GM10266 (cell line): ENCODE measurements around the gene RFLNA.

Experiments
- DNase-seq: peaks from one replicate; pipeline ENCODE4 v3.0.0; 2012; ENCODE audit errors: extremely low spot score
- TF ChIP-seq, protein P1 (sequence below): IDR thresholded peaks from 2 replicates; pipeline ENCODE4 v1.5.1; 2012; ENCODE audit warnings: mild to moderate bottlenecking, low read depth; ENCODE audit not compliant: control insufficient read depth, insufficient read depth; ENCODE audit errors: missing control alignments

RFLNA gene

GRCh38 chr12:124294780-124295341 lies at the start of gene RFLNA:
TSS of gene RFLNA (plus strand) at chr12:124295093. CDS start at chr12:124295430, 337 bp downstream.
- DNase-seq: no peak

GRCh38 chr12:124247331-124247730 lies 47.6 kb upstream of the RFLNA start:
- TF ChIP-seq, protein P1, sequence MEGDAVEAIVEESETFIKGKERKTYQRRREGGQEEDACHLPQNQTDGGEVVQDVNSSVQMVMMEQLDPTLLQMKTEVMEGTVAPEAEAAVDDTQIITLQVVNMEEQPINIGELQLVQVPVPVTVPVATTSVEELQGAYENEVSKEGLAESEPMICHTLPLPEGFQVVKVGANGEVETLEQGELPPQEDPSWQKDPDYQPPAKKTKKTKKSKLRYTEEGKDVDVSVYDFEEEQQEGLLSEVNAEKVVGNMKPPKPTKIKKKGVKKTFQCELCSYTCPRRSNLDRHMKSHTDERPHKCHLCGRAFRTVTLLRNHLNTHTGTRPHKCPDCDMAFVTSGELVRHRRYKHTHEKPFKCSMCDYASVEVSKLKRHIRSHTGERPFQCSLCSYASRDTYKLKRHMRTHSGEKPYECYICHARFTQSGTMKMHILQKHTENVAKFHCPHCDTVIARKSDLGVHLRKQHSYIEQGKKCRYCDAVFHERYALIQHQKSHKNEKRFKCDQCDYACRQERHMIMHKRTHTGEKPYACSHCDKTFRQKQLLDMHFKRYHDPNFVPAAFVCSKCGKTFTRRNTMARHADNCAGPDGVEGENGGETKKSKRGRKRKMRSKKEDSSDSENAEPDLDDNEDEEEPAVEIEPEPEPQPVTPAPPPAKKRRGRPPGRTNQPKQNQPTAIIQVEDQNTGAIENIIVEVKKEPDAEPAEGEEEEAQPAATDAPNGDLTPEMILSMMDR: no peak
- no peak for DNase-seq

More at GRCh38 chr12:124294780-124295341, at the start of gene RFLNA:
- TF ChIP-seq, protein P1: no peak

GRCh38 chr12:124248941-124249825 lies 45.7 kb upstream of the RFLNA start:
- TF ChIP-seq, protein P1: no peak
- no peak for DNase-seq

DNA sequence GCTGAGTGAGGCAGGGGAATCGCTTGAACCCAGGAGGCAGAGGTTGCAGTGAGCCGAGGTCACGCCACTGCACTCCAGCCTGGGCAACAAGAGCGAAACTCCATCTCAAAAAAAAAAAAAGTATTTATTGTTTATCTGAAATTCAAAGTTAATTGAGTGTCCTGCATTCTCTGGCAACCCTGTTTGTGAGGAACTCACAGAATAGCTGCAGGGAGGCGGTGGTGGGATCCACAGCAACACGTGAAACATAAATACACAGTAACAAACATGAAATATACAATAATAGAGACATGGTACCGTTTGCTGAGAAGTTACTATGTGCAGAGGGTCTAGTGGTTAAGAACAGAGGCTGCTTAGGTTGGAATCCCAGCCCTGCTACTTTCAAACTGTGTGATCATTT lies 43.7 kb upstream of the RFLNA start:
- TF ChIP-seq, protein P1: no peak
- no peak for DNase-seq

GRCh38 chr12:124252964-124253363 lies 41.9 kb upstream of the RFLNA start:
- TF ChIP-seq, protein P1: no peak

DNA sequence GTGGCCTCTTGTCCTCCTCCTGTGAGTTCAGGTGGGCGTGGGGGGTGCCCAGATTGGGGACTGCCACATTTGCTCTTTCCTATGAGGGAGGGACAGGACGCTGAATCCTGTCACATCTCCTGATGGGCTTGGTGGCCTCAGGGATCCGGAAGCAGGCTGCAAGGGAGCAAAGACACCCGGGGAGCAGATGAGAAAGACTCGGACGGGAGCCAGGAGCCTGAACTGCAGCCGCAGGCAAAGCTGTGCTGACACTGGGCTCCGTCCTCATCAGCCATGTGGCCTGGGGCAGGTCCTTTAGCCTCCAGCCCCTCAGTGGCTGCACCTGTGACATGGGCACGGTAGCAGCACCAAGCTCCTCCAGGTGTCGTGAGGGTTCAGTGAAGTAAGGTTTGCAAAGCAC lies 40.8 kb upstream of the RFLNA start:
- TF ChIP-seq, protein P1: no peak
- DNase-seq: no peak

More at GRCh38 chr12:124252964-124253363, 41.9 kb upstream of the RFLNA start:
- DNase-seq: no peak
